Brain pericyte (primary cell): ENCODE data around the gene KMT2C.
"Not testable (repeated sequence)": the region's sequence is repeated elsewhere in the genome, so short reads cannot be mapped to it uniquely, and the experiment has no call there.

ENCODE experiments used
- DNase-seq: peaks from one replicate; pipeline ENCODE4 v3.0.0-alpha.2; 2012; ENCODE audit warnings: low read depth, low spot score

Gene KMT2C

GRCh38 chr7:152441810-152442209 is 6.0 kb upstream of the KMT2C start:
- not testable (repeated sequence) for DNase-seq

GRCh38 chr7:152441168-152441567 is 5.4 kb upstream of the KMT2C start:
- not testable (repeated sequence) for DNase-seq

- DNase-seq, result not testable (repeated sequence)
Measured at GRCh38 chr7:152438017-152438416, 2.2 kb upstream of the KMT2C start.

- DNase-seq, result not testable (repeated sequence)
Measured at GRCh38 chr7:152436931-152437575, 1.2 kb upstream of the KMT2C start.

- peak; percentile 66 for DNase-seq
Measured at GRCh38 chr7:152436111-152436930, 518 bp upstream of the KMT2C start.

GRCh38 chr7:152434511-152435383 is 1.1 kb downstream of the KMT2C start:
- DNase-seq, result not testable (repeated sequence)

- DNase-seq, result not testable (repeated sequence)
Measured at GRCh38 chr7:152433721-152434490, 1.9 kb downstream of the KMT2C start.

- DNase-seq, result not testable (repeated sequence)
Measured at GRCh38 chr7:152432735-152433134, 3.1 kb downstream of the KMT2C start.

- no peak for DNase-seq
Measured at GRCh38 chr7:152430854-152431253, 4.9 kb downstream of the KMT2C start.

- DNase-seq, result not testable (repeated sequence)
Measured at GRCh38 chr7:152430118-152430517, 5.7 kb downstream of the KMT2C start.

- no peak for DNase-seq
Measured at GRCh38 chr7:152424348-152425108, 11.3 kb downstream of the KMT2C start.

GRCh38 chr7:152423991-152424347 is 11.8 kb downstream of the KMT2C start:
- no peak for DNase-seq

- not testable (repeated sequence) for DNase-seq
Measured at GRCh38 chr7:152423171-152423570, 12.6 kb downstream of the KMT2C start.

- DNase-seq, result not testable (repeated sequence)
Measured at GRCh38 chr7:152420950-152421349, 14.9 kb downstream of the KMT2C start.

- DNase-seq, result no peak
Measured at GRCh38 chr7:152419473-152420429, 16.1 kb downstream of the KMT2C start.

- DNase-seq, result no peak
Measured at GRCh38 chr7:152414779-152415178, 21.0 kb downstream of the KMT2C start.

GRCh38 chr7:152411389-152411788 is 24.4 kb downstream of the KMT2C start:
- no peak for DNase-seq

- no peak for DNase-seq
Measured at GRCh38 chr7:152406491-152406890, 29.3 kb downstream of the KMT2C start.

GRCh38 chr7:152406030-152406429 is 29.8 kb downstream of the KMT2C start:
- DNase-seq, result not testable (repeated sequence)
